Measurements from ENCODE around the gene AFAP1. TPM values are rescaled to one million over a fixed set of nuclear protein-coding genes. Genes with fewer than 3 reads are reported as not detected.

AFAP1 gene
- total and polyA plus RNA-seq, 2 of the 8 experiments (the other 6 are each of a cell fraction or from before 2014, with no cell fraction given): 3.6 to 18.2 TPM

- TF ChIP-seq ATF3 (IDR thresholded peaks at IDR 0.05; ENCODE audit: insufficient read depth, low read depth, low read length): no peak
These were observed 37.0 kb upstream of the AFAP1 start (continued) for GRCh38 chr4:7976634-7977033.

All from H1 (cell line).